Measurements from ENCODE around the gene C10orf71.

- no peak for TF ChIP-seq CTCF (IDR thresholded peaks at IDR 0.05; ENCODE audit: low read depth, low read length, poor library complexity, severe bottlenecking)
- TF ChIP-seq EZH2phosphoT487 (IDR thresholded peaks at IDR 0.05; ENCODE audit: borderline replicate concordance, low read length) = no peak
Observed at GRCh38 chr10:49269523-49269922, 29.4 kb upstream of the C10orf71 start.

All from DOHH2 (cell line).